NCI-H345 treated with DMSO at 0.1 percent for 48 hours (cell line): Measurements from ENCODE around the gene EXT2.

Experiments used
- DNase-seq: peaks from one replicate; lab custom pipeline; 2025; ENCODE audit not compliant: unreplicated experiment; lab: John Stamatoyannopoulos, UW

EXT2 gene

GRCh38 chr11:44235765-44236201, 140.3 kb downstream of the EXT2 start:
- no peak for DNase-seq

DNA sequence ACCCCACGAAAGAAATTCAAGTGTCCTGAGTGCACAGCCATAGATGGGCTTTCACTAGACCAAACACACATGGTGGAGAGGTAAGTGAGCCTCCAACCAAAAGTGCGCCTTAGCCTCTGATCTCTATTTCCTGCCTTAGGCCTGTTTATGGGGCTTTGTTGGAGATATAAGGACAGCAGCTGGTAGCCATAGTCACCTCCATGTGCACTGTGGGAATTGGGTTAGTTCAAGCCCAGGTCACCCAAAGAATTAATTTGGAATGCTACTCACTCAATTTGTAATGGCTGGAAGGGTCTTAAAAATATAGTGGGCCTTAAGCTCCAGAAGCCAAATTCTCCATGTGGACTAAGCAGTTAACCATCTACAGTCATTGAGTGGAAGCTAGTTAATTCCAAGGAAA, 140.8 kb downstream of the EXT2 start:
- no peak for DNase-seq

- DNase-seq = no peak
Measured at GRCh38 chr11:44237156-44237555, 141.7 kb downstream of the EXT2 start.

- DNase-seq = no peak
Measured at GRCh38 chr11:44241851-44242250, 146.4 kb downstream of the EXT2 start.

DNA sequence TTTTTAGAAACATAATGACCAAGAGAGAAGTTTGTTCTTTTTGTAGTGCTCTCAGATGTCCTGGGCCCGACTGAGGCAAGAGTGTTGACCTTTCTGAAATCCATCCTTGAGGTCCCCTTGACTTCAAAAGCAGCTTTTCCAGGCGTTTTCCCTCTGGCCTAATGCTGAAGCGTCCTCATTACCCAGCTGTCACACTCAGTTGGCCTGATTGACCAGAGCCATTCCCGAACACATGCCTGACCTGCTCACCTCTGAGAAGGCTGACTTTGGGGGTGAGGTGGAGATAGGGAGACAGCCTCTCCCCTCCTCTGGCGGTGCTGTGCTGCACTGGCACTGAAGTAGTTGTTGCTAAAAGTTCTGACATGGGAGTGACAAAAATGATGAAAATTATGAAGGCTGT, 147.6 kb downstream of the EXT2 start:
- no peak for DNase-seq

- no peak for DNase-seq
Measured at GRCh38 chr11:44243595-44244343, 148.3 kb downstream of the EXT2 start.

DNA sequence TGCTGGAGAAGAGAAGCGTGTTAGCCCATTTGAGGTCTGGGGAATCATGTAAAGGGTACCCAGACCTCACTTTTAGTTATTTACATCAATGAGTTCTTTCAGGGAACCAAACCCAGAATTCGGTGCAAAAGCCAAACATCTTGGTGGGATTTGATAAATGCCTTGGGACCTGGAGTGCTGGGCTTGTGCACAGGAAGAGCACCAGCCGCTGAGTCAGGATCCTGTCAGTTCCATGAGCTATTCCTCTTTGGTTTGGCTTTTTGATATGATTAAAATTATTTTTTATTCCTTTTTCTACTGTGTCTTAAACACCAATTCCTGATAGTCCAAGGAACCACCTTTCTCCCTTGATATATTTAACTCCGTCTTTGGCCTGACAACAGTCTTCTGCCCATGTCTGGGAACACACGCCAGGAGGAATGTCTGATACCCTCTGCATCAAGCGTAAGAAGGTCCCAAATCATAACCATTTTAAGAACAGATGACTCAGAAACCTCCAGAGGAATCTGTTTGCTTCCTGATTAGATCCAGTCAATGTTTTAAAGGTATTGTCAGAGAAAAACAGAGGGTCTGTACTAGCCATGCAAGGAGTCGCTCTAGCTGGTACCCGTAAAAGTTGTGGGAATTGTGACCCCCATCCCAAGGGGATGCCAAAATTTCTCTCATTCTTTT, 149.3 kb downstream of the EXT2 start:
- DNase-seq = no peak

DNA sequence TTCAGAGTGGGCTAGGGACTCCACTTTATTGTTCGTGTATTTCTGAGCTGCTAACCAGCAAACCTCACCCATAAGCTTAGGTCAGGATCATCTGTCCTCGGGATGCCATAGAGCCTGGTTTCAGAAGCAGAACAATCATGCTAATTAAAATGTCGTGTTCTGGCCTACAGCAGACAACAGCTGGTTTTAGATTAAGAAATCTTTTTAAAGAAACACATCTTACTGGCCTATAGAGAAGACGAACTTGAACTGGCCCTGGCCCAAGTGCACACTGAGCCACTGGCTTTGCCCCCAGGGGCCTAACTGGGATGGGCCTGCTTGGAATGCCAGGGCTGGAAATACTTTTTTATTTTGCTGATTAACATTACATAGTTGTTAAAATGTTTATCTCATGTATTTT, 151.2 kb downstream of the EXT2 start:
- no peak for DNase-seq

DNA sequence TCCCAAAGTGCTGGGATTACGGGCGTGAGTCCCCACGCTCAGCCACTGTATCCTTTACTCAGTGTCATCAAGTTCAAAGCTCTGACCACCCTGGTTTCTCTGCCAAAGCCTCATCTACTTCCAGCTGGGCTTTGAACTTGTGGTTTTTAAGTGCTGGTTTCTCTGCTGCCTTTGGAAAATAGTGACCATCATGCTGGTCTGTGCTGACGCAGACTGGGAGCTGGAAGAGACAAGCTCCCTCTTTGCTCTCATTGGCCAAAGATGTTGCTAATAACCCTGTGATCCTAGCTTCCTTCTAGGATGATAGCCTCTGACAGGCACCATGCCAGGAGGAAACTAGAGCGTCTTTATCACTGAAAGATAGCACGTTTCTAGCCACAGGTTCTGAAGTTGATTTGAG, 152.0 kb downstream of the EXT2 start:
- DNase-seq = no peak

GRCh38 chr11:44248109-44248508, 152.6 kb downstream of the EXT2 start:
- no peak for DNase-seq

- no peak for DNase-seq
Measured at GRCh38 chr11:44250421-44250820, 154.9 kb downstream of the EXT2 start.

- no peak for DNase-seq
Measured at GRCh38 chr11:44252999-44253602, 157.6 kb downstream of the EXT2 start.

- no peak for DNase-seq
Measured at GRCh38 chr11:44255406-44256071, 160.1 kb downstream of the EXT2 start.

DNA sequence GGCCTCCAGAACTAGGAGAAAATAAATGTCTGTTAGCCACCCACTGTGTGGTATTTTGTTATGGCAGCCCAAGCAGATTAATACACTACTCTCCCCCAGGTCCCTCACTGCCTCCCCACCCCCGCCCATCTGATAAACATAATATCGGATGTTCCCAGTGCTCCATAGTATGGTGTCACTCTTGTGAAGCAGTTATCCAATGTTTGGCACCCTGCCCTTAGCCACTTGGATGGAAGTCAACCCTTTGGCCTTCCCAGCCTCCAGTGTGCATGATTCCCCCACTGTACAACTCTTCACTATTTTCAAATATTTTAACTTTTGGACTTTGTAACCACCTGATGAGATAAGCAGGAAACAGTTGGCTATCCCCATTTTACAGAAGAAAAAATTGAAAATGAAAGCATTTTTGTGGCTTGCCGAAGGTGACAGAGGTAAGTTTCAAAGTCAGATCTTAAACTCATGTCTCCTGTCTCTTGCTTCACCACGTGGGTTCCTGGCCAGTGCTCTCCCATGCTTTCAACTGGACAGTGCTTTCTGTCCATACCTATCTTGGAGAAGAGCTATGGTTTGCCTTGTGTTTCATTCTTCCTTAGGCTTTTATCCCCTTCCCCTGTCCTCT, 161.3 kb downstream of the EXT2 start:
- DNase-seq = no peak

- no peak for DNase-seq
Measured at GRCh38 chr11:44257338-44258189, 162.1 kb downstream of the EXT2 start.

- DNase-seq = no peak
Measured at GRCh38 chr11:44258190-44258489, 162.7 kb downstream of the EXT2 start.

- no peak for DNase-seq
Measured at GRCh38 chr11:44258839-44259420, 163.5 kb downstream of the EXT2 start.

GRCh38 chr11:44260081-44260480, 164.6 kb downstream of the EXT2 start:
- no peak for DNase-seq

- no peak for DNase-seq
Measured at GRCh38 chr11:44261800-44262591, 166.5 kb downstream of the EXT2 start.
